Measurements from ENCODE around the gene A2M.

A2M gene

GRCh38 chr12:9115731-9116559, at the start of gene A2M:
Gene A2M, minus strand, starts transcription at chr12:9115919. Its CDS starts 70 bp downstream, at chr12:9115849.
- no peak for DNase-seq (ENCODE audit: low spot score)
- ChIA-PET CTCF (no interaction called here), POLR2A (ENCODE audit: low non-redundant PET) (no interaction called here)
- TF ChIP-seq CTCF (conservative IDR thresholded peaks at IDR 0.05; ENCODE audit: low read depth): no peak
- no peak within 1 kb of the TSS for H3K27ac ChIP-seq

- ChIA-PET CTCF (no interaction called here), POLR2A (ENCODE audit: low non-redundant PET) (no interaction called here)
- no peak for DNase-seq (ENCODE audit: low spot score)
- no peak for TF ChIP-seq CTCF (conservative IDR thresholded peaks at IDR 0.05; ENCODE audit: low read depth)
- H3K27ac ChIP-seq: no peak overlapping the region
Measured at GRCh38 chr12:9163392-9163791, 47.7 kb upstream of the A2M start.

GRCh38 chr12:9156119-9156518, 40.4 kb upstream of the A2M start:
- no peak for TF ChIP-seq CTCF (conservative IDR thresholded peaks at IDR 0.05; ENCODE audit: low read depth)
- no peak overlapping the region for H3K27ac ChIP-seq
- no peak for DNase-seq (ENCODE audit: low spot score)
- POLR2A ChIA-PET (ENCODE audit: low non-redundant PET): no interaction called here
- CTCF ChIA-PET: no interaction called here

- CTCF ChIA-PET: no interaction called here
- TF ChIP-seq CTCF (conservative IDR thresholded peaks at IDR 0.05; ENCODE audit: low read depth): no peak
- H3K27ac ChIP-seq: no peak overlapping the region
- DNase-seq (ENCODE audit: low spot score): no peak
- POLR2A ChIA-PET (ENCODE audit: low non-redundant PET): no interaction called here
Measured at GRCh38 chr12:9149372-9149771, 33.7 kb upstream of the A2M start.

- no peak for TF ChIP-seq CTCF (conservative IDR thresholded peaks at IDR 0.05; ENCODE audit: low read depth)
- ChIA-PET CTCF (no interaction called here), POLR2A (ENCODE audit: low non-redundant PET) (no interaction called here)
- no peak for DNase-seq (ENCODE audit: low spot score)
- H3K27ac ChIP-seq: no peak overlapping the region
Measured at GRCh38 chr12:9148926-9149325, 33.2 kb upstream of the A2M start.

- DNase-seq (ENCODE audit: low spot score): no peak
- TF ChIP-seq CTCF (conservative IDR thresholded peaks at IDR 0.05; ENCODE audit: low read depth): no peak
- H3K27ac ChIP-seq: no peak overlapping the region
- CTCF ChIA-PET: no interaction called here
- POLR2A ChIA-PET (ENCODE audit: low non-redundant PET): no interaction called here
Measured at GRCh38 chr12:9147461-9147860, 31.7 kb upstream of the A2M start.
